ENCODE results near the gene ODF2L. TPM values are rescaled to one million over a fixed set of nuclear protein-coding genes. Genes with fewer than 3 reads are reported as not detected.

ODF2L gene
- total RNA-seq, 1 donor from 2014 or later, result 40.5 TPM

GRCh38 chr1:86305731-86306130 lies 90.4 kb downstream of the ODF2L start:
- Histone ChIP-seq H3K27me3 (no peaks in the 10 kb centered on the region), H3K36me3 (no peaks in the 10 kb centered on the region), H3K27ac (no peak overlapping the region), H3K9me3 (no peaks in the 10 kb centered on the region), H3K4me3 (no peak overlapping the region), H3K4me1 (no peaks in the 10 kb centered on the region)
- intact Hi-C loops (cut with DNase I), result no loop called here
- no peak for TF ChIP-seq POLR2AphosphoS5 (IDR thresholded peaks at IDR 0.05; ENCODE audit: insufficient read depth in 1 of 2, low read depth in 1 of 2)
- TF ChIP-seq POLR2A (IDR thresholded peaks at IDR 0.05), result no peak
- TF ChIP-seq, protein P1, sequence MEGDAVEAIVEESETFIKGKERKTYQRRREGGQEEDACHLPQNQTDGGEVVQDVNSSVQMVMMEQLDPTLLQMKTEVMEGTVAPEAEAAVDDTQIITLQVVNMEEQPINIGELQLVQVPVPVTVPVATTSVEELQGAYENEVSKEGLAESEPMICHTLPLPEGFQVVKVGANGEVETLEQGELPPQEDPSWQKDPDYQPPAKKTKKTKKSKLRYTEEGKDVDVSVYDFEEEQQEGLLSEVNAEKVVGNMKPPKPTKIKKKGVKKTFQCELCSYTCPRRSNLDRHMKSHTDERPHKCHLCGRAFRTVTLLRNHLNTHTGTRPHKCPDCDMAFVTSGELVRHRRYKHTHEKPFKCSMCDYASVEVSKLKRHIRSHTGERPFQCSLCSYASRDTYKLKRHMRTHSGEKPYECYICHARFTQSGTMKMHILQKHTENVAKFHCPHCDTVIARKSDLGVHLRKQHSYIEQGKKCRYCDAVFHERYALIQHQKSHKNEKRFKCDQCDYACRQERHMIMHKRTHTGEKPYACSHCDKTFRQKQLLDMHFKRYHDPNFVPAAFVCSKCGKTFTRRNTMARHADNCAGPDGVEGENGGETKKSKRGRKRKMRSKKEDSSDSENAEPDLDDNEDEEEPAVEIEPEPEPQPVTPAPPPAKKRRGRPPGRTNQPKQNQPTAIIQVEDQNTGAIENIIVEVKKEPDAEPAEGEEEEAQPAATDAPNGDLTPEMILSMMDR (IDR thresholded peaks at IDR 0.05), result no peak
- no peak for DNase-seq (ENCODE audit: extremely low spot score in 2 of 2)

- DNase-seq (ENCODE audit: extremely low spot score in 2 of 2), result no peak
- intact Hi-C loops (cut with DNase I), result no loop called here
- H3K4me1 ChIP-seq, result no peaks in the 10 kb centered on the region
- H3K9me3 ChIP-seq, result no peaks in the 10 kb centered on the region
- no peaks in the 10 kb centered on the region for H3K27me3 ChIP-seq
- no peak overlapping the region for H3K4me3 ChIP-seq
- no peak overlapping the region for H3K27ac ChIP-seq
- TF ChIP-seq, protein P1 (IDR thresholded peaks at IDR 0.05), result no peak
- TF ChIP-seq POLR2A (IDR thresholded peaks at IDR 0.05), result no peak
- no peak for TF ChIP-seq POLR2AphosphoS5 (IDR thresholded peaks at IDR 0.05; ENCODE audit: insufficient read depth in 1 of 2, low read depth in 1 of 2)
- no peaks in the 10 kb centered on the region for H3K36me3 ChIP-seq
Observed at GRCh38 chr1:86303041-86303690, 93.0 kb downstream of the ODF2L start.

Small RNA genes within 50 kb of the gene (microRNA-seq; reads per million reads assigned to microRNA genes)
- not detected for gene MIR7856 (ENCODE audit: borderline number of aligned reads, borderline replicate concordance)

Small RNA genes within 50 kb of the gene (small RNA-seq; reads per million reads assigned to genes)
- not detected for gene MIR7856

Other genes starting within 250 kb of the ODF2L start
- gene COL24A1, start 239.6 kb downstream of the ODF2L start, total RNA-seq, result 0.98 TPM
- 65.8 TPM for gene CLCA2, start 27.8 kb upstream of the ODF2L start, total RNA-seq
- gene CLCA1, start 72.6 kb upstream of the ODF2L start, total RNA-seq, result not detected
- 44.0 TPM for gene CLCA4, start 150.8 kb upstream of the ODF2L start, total RNA-seq